GM18517 (cell line): ENCODE measurements around the gene ZNF280D.
"Not testable (repeated sequence)": the region's sequence is repeated elsewhere in the genome, so short reads cannot be mapped to it uniquely, and the experiment has no call there.

Experiments used
- ATAC-seq: cut with Tn5 transposase; IDR thresholded peaks from one replicate; pipeline ENCODE4 v1.9.1; 2021; ENCODE audit warnings: mild to moderate bottlenecking, moderate library complexity; ENCODE audit not compliant: unreplicated experiment

Gene ZNF280D

GRCh38 chr15:56719774-56720555 is 13.3 kb downstream of the ZNF280D start:
- no peak for ATAC-seq

GRCh38 chr15:56719021-56719612 is 14.2 kb downstream of the ZNF280D start:
- no peak for ATAC-seq

DNA sequence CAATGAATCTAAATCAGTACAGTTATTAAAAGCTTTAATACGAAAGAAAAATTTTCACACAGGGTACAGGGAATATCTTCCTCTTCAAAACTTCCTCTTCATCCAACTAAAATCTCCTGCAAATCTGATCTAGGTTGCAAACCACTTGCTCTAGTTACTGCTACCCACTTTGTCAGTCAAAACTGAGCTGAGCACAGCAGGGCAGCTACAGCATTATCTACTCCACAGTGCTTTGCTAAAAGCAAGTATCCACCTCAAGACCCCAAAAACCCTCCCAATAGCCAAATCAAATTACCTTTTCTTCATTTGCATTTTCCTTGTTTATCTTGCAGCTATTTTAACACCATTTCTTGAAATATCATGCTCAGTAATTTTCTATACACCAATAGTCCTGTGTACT is 14.7 kb downstream of the ZNF280D start:
- ATAC-seq: no peak

GRCh38 chr15:56716334-56716733 is 17.0 kb downstream of the ZNF280D start:
- ATAC-seq: no peak

DNA sequence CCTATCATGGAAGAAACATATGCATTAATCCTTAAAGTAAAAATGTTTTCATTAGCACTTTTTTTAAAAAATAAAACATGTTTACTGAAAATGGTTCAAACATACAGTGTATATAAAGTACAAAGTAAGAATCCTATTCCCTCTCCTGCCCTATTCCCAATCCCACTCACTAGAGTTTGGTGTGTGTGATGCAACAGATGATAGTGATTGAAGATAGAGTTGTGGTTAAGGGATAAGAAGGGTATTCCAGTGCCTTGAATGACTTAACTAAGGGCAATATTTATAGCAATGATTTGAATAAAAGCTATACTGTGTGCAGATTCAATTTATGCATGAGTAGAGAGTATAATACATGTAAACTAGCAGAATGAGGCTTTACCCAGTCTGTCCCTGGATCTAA is 18.1 kb downstream of the ZNF280D start:
- no peak for ATAC-seq

DNA sequence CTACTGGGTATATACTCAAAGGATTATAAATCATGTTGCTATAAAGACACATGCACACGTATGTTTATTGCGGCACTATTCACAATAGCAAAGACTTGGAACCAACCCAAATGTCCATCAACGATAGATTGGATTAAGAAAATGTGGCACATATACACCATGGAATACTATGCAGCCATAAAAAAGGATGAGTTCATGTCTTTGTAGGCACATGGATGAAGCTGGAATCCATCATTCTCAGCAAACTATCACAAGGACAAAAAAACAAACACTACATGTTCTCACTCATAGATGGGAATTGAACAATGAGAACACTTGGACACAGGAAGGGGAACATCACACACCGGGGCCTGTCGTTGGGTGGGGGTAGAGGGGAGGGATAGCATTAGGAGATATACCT is 23.8 kb downstream of the ZNF280D start:
- not testable (repeated sequence) for ATAC-seq

GRCh38 chr15:56699743-56700142 is 33.6 kb downstream of the ZNF280D start:
- ATAC-seq: no peak

DNA sequence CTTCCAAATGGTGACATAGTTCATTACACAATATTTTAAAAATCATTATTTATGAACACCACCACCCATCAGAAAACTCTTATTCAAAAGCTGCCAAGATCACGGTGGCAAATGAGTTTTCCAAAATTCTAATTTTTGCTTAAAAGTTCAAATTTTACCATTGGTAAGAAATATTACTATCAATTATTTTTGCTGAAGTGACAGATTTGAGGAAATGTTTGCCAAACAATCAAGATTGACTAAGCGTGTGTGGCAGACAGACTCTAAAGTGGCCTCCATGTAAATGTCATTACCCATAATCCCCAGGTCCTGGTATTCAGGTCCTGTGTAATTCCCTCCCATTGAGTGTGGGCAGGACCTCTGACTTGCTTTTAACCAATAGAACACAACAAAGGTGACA is 35.0 kb downstream of the ZNF280D start:
- no peak for ATAC-seq

DNA sequence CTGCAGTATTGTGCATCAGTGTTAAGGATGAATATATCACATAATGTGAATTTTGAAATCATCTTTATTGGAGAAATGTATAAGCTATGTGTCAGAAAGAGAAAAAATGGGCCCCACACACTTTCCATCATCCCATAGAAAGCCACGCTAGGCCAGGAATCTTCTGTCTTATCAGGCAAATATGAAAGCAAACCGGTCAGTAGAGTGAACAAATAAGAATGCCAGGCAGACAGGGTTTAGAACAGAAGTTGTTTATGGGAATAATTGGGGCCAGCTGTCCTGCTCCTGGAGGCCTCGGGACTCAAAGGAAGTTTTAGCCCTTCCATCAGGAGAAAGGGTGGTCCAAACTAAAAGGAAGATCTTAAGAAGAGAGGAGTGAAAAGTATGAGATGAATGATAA is 39.5 kb downstream of the ZNF280D start:
- ATAC-seq: no peak

DNA sequence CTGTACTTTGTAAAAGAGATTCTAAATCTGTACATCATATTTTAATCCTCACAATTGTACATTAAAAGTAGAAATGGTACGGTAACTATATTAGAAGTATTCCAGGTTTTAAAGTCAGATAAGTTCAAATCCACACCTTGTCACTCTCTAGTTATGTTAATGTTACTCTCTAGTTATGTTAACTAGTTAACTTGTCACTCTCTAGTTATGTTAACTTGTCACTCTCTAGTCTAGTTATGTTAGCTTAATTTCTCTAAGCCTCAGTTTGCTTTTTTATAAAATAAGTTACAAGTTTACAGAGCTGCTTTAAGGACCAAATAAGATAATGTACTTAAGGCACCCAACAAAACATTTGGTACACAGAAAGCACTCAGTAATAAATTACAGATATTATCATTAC is 42.6 kb downstream of the ZNF280D start:
- ATAC-seq: no peak

- ATAC-seq: no peak
Observed at GRCh38 chr15:56683908-56684307, 49.4 kb downstream of the ZNF280D start.

GRCh38 chr15:56681113-56681512 is 52.2 kb downstream of the ZNF280D start:
- ATAC-seq: no peak

DNA sequence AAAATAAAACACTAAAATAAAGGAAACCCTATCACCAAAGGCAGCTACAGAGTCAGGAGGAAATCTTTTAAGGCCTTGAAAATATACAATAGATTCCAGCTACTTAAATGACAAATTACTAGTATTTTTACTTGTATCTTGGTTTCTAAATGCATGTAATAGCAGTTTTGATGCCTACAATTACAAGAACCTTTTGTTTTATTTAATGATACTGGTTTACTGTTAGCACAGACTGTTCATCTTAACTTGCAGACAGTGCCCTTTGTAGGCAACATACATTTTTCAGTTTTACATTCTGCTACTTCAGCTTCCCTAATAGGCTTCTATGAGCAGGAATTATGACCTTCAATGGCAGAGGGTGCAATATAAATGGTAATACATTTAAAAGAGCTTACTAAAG is 54.1 kb downstream of the ZNF280D start:
- ATAC-seq: no peak

GRCh38 chr15:56678571-56678970 is 54.7 kb downstream of the ZNF280D start:
- ATAC-seq: no peak

GRCh38 chr15:56677271-56677670 is 56.0 kb downstream of the ZNF280D start:
- ATAC-seq: no peak

DNA sequence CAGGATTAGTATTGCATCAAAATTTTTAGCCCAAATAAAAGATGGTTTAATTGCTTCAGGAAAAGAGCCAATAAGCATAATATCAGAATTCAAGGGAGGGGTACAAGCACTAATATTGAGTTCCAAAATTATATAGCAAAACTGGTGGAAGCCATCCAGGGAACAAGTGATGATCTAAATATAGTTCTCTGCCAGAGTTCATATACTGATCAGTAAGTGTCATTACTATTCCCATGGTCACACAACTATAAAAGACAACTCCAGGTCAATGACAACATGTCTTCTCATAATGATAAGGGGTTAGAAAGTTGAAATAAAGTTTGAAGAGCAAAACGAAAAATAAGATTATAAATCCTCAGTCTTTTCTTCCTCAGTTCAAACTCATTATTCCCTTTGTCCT is 57.4 kb downstream of the ZNF280D start:
- no peak for ATAC-seq

GRCh38 chr15:56674857-56675256 is 58.5 kb downstream of the ZNF280D start:
- ATAC-seq: no peak

- ATAC-seq: no peak
Observed at GRCh38 chr15:56672721-56673120, 60.6 kb downstream of the ZNF280D start.

DNA sequence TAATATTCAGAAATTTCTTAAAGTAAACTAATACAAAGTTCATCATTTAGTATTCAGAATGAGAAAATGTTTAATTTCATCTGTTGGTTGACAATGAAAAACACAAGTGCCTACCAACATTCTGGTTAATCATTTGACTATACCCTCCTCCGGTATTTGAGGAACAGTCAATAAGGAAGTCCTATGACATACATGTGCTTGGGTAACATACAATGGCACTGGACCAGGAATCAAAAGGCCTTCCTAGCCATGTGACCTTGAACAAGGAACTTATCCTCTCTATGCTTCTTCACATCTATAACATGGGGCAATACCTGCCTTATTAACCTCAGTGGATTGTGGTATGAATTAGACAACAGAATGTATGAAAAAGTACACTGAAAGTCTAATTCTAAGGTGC is 65.8 kb downstream of the ZNF280D start:
- no peak for ATAC-seq

DNA sequence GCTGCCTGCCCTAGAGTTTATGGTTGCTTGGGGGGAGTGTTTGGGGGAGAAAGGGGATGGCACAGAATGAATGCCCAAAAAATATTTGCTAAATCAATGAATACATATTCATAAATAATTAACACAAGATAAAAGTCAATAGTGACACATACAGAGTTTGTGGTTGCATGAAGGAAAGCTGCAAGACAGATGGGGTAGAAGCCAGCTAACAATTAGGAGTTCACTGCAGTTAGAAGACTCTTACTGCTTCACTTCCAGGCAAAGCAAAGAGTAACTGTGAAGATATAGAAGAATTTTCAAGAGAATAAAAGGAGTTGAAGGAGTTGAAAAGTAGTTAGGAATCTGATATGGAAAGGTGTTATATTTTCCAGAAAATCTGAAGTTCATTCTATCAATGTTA is 72.4 kb downstream of the ZNF280D start:
- no peak for ATAC-seq

GRCh38 chr15:56659197-56659596 is 74.1 kb downstream of the ZNF280D start:
- no peak for ATAC-seq

GRCh38 chr15:56654624-56655023 is 78.7 kb downstream of the ZNF280D start:
- ATAC-seq: no peak

- ATAC-seq: no peak
Observed at GRCh38 chr15:56654216-56654615, 79.1 kb downstream of the ZNF280D start.
